Smooth muscle cell (in vitro differentiated cells): ENCODE measurements around the gene CLDN20. TPM values are rescaled to one million over a fixed set of nuclear protein-coding genes. Genes with fewer than 3 reads are reported as not detected.

Experiments
- DNase-seq: peaks from one replicate; lab custom pipeline; 2025; ENCODE audit not compliant: unreplicated experiment; lab: John Stamatoyannopoulos, UW
- H2AFZ ChIP-seq: fragments of 200-600 bp; sonication (generic); 2 replicates; pipeline ENCODE4 v1.6.0; 2016; ENCODE audit warnings: antibody characterized with exemption, low read depth, mild to moderate bottlenecking
- H3F3A ChIP-seq: fragments of 200-600 bp; sonication (generic); 2 replicates; pipeline ENCODE4 v1.6.0; 2017; ENCODE audit warnings: antibody characterized with exemption, low read depth
- H3K27ac ChIP-seq: fragments of 200-600 bp; sonication (generic); 2 replicates; pipeline ENCODE4 v1.5.1; 2016; ENCODE audit warnings: low read depth, mild to moderate bottlenecking
- H3K27me3 ChIP-seq: fragments of 200-600 bp; sonication (generic); 2 replicates; pipeline ENCODE4 v1.6.1; 2016; ENCODE audit warnings: low read depth, mild to moderate bottlenecking
- H3K36me3 ChIP-seq: fragments of 200-600 bp; sonication (generic); 2 replicates; pipeline ENCODE4 v1.5.1; 2016; ENCODE audit warnings: low read depth
- H3K4me1 ChIP-seq: fragments of 200-600 bp; sonication (generic); 2 replicates; pipeline ENCODE4 v1.5.1; 2016; ENCODE audit warnings: low read depth
- H3K4me2 ChIP-seq: fragments of 200-600 bp; sonication (generic); 2 replicates; pipeline ENCODE4 v1.6.0; 2016; ENCODE audit warnings: mild to moderate bottlenecking
- H3K4me3 ChIP-seq: fragments of 200-600 bp; sonication (generic); 2 replicates; pipeline ENCODE4 v1.5.1; 2016; ENCODE audit warnings: mild to moderate bottlenecking
- H3K79me2 ChIP-seq: fragments of 200-600 bp; sonication (generic); 2 replicates; pipeline ENCODE4 v1.6.0; 2016; ENCODE audit warnings: low read depth, mild to moderate bottlenecking
- H3K9ac ChIP-seq: fragments of 200-600 bp; sonication (generic); 2 replicates; pipeline ENCODE4 v1.6.0; 2016; ENCODE audit warnings: low read depth
- H3K9me3 ChIP-seq: fragments of 200-600 bp; sonication (generic); replicated peaks from 2 replicates; pipeline ENCODE4 v1.5.1; 2016; ENCODE audit warnings: low read depth
- H4K20me1 ChIP-seq: fragments of 200-600 bp; sonication (generic); 2 replicates; pipeline ENCODE4 v1.6.0; 2016; ENCODE audit warnings: low read depth
- CTCF ChIP-seq: fragments of 200-600 bp; sonication (generic); IDR thresholded peaks from 2 replicates; pipeline ENCODE4 v1.5.1; 2017; ENCODE audit warnings: borderline replicate concordance, mild to moderate bottlenecking, antibody characterized with exemption; ENCODE audit not compliant: insufficient read depth, poor library complexity, severe bottlenecking
- WGBS: methylation state at CpG from one replicate; pipeline ENCODE4 v1.1.7; 2016; ENCODE audit warnings: low lambda C conversion rate; 5-methylcytosine and 5-hydroxymethylcytosine counted together
- polyA plus RNA-seq: library from polyadenylated mRNA; unstranded; fragments of >200 nt; fragmentation: Nextera tagmentation; extraction: Ambion mirVana; gene quantifications from 2 replicates; pipeline ENCODE4 v1.2.1, GENCODE V29; 2016
- total RNA-seq: library from RNA; depleted of rRNA; stranded (reverse); fragments of >200 nt; gene quantifications from 2 replicates; pipeline ENCODE4 v1.2.3, GENCODE V29; 2014

CLDN20 gene
- total and polyA plus RNA-seq, 2 experiments from 2014 or later = not detected

GRCh38 chr6:155234687-155235086 is 29.1 kb upstream of the CLDN20 start:
- no peaks in the 10 kb centered on the region for H4K20me1 ChIP-seq
- H2AFZ ChIP-seq = no peak overlapping the region
- no peaks in the 10 kb centered on the region for H3K27me3 ChIP-seq
- 97% methylated on average over 4 of the region's 4 CpGs for WGBS
- H3K36me3 ChIP-seq = no peaks in the 10 kb centered on the region
- no peak overlapping the region for H3K27ac ChIP-seq
- no peak overlapping the region for H3K4me2 ChIP-seq
- no peaks in the 10 kb centered on the region for H3K79me2 ChIP-seq
- H3K4me3 ChIP-seq = no peak overlapping the region
- H3F3A ChIP-seq = no peaks in the 10 kb centered on the region
- no peaks in the 10 kb centered on the region for H3K4me1 ChIP-seq
- H3K9ac ChIP-seq = no peak overlapping the region
- H3K9me3 ChIP-seq = no peaks in the 10 kb centered on the region
- TF ChIP-seq CTCF = no peak
- no peak for DNase-seq

GRCh38 chr6:155235087-155235486 is 28.7 kb upstream of the CLDN20 start:
- Histone ChIP-seq H3K79me2 (no peaks in the 10 kb centered on the region), H3F3A (no peaks in the 10 kb centered on the region), H3K36me3 (no peaks in the 10 kb centered on the region), H3K27ac (no peak overlapping the region), H3K4me1 (no peaks in the 10 kb centered on the region), H3K9me3 (no peaks in the 10 kb centered on the region), H3K9ac (no peak overlapping the region), H3K4me3 (no peak overlapping the region), H4K20me1 (no peaks in the 10 kb centered on the region), H2AFZ (no peak overlapping the region), H3K27me3 (no peaks in the 10 kb centered on the region), H3K4me2 (no peak overlapping the region)
- WGBS = 93% methylated on average over 5 of the region's 5 CpGs
- DNase-seq = no peak
- no peak for TF ChIP-seq CTCF

DNA sequence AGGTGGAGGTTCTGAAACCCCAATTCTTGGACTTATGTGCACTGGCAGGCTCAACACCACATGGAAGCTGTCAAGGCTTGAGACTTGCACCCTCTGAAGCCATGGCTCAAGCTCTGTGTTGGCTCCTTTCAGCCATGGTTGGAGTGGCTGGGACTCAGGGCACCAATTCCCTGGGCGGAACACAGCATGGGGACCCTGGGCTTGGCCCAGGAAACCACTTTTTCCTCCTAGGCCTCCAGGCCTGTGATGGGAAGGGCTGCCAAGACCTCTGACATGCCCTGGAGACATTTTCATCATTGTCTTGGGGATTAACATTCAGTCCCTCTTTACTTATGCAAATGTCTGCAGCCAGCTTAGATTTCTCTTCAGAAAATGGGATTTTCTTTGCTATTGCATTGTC is 26.2 kb upstream of the CLDN20 start:
- no peak for TF ChIP-seq CTCF
- no peaks in the 10 kb centered on the region for H3F3A ChIP-seq
- H3K9me3 ChIP-seq = no peaks in the 10 kb centered on the region
- H3K27ac ChIP-seq = no peak overlapping the region
- 94% methylated on average over 1 of the region's 1 CpG for WGBS
- no peaks in the 10 kb centered on the region for H3K4me1 ChIP-seq
- H4K20me1 ChIP-seq = no peaks in the 10 kb centered on the region
- no peak for DNase-seq
- no peaks in the 10 kb centered on the region for H3K79me2 ChIP-seq
- no peak overlapping the region for H2AFZ ChIP-seq
- no peak overlapping the region for H3K9ac ChIP-seq
- no peak overlapping the region for H3K4me2 ChIP-seq
- no peak overlapping the region for H3K4me3 ChIP-seq
- no peaks in the 10 kb centered on the region for H3K27me3 ChIP-seq
- H3K36me3 ChIP-seq = no peaks in the 10 kb centered on the region

DNA sequence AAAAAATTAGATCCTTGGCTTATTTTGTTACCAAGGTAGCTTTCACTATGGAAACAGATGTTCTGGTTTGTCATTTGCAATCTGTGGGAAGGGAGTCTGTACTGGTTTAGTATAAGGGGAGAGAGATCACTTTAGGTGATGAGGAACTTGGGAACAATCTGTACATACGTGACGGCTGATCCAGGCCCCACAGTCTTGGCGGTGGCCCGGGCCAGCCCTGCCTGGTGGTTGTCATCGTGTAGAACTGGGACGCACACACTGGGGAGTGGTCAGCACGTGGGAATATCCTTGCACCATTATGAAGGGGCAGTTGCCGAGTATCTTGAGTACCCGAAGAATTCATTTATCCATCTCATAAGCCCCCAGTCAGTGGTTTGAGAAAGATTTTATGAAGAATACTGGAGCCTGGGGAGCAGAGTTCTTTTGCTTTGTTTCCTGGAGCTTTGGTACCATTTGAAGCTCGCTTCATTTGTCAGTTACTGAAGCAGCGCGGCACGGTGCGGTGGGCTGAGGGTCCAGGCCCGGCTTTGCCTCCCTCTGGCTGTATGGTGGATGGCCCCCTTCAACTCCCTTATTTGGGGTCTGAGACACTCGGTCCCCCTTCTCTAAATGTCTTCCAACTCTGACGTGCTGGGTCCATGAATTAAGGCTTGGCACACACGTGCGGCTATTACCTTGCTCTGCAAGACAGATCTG is 22.8 kb upstream of the CLDN20 start:
- H3K9ac ChIP-seq = no peak overlapping the region
- no peaks in the 10 kb centered on the region for H3K9me3 ChIP-seq
- H3K36me3 ChIP-seq = no peaks in the 10 kb centered on the region
- no peaks in the 10 kb centered on the region for H3K79me2 ChIP-seq
- no peak for TF ChIP-seq CTCF
- DNase-seq = no peak
- no peaks in the 10 kb centered on the region for H3K27me3 ChIP-seq
- H3K4me3 ChIP-seq = no peak overlapping the region
- H2AFZ ChIP-seq = no peak overlapping the region
- no peak overlapping the region for H3K27ac ChIP-seq
- H4K20me1 ChIP-seq = no peaks in the 10 kb centered on the region
- peaks cover 7% of the 10 kb centered on the region for H3F3A ChIP-seq
- WGBS = 95% methylated on average over 19 of the region's 19 CpGs
- no peaks in the 10 kb centered on the region for H3K4me1 ChIP-seq
- no peak overlapping the region for H3K4me2 ChIP-seq
